Endothelial cell of umbilical vein (primary cell): ENCODE measurements around the gene SNX22. TPM values are rescaled to one million over a fixed set of nuclear protein-coding genes. Genes with fewer than 3 reads are reported as not detected.

Experiments used
- BruUV-seq: library from RNA; stranded (reverse); fragments of 400-500 nt; replicated peaks from 2 replicates; lab custom pipeline; 2021; lab: Mats Ljungman, UMichigan
- CTCF ChIA-PET: fragments of 300-600, 350-600 bp; sonication (Branson Sonifier 250); formaldehyde crosslinking; loops from one replicate; lab custom pipeline; 2021; ENCODE audit warnings: antibody characterized with exemption, inconsistent platforms; lab: Charles Lee
- POLR2A ChIA-PET: fragments of 300-600, 350-600 bp; sonication (Branson Sonifier 250); formaldehyde crosslinking; loops from one replicate; lab custom pipeline; 2021; ENCODE audit warnings: antibody characterized with exemption, inconsistent platforms; lab: Charles Lee
- DNase-seq: peaks from one replicate; pipeline ENCODE4 v3.0.0-alpha.2; 2011; ENCODE audit warnings: low read depth, low spot score
- FAIRE-seq: peaks from 2 replicates; lab custom pipeline; 2011; peaks lifted over from hg19 to GRCh38; lab: Jason Lieb, UNC
- H2AFZ ChIP-seq: 2 replicates; pipeline ENCODE4 v1.6.0; 2012; ENCODE audit warnings: low read depth, low read length, control low read depth, inconsistent platforms
- H3K27ac ChIP-seq: 2 replicates; pipeline ENCODE4 v1.5.1; 2011; ENCODE audit warnings: low read depth, mild to moderate bottlenecking, control low read depth, low read length, moderate library complexity; ENCODE audit not compliant: insufficient read depth
- H3K27me3 ChIP-seq, 2 experiments: 2 replicates each; pipeline versions ENCODE4 v1.6.0 to v1.6.1; 2011; ENCODE audit warnings: low read length in 2 of 2, mixed read lengths in 1 of 2; ENCODE audit not compliant: control insufficient read depth in 2 of 2, insufficient read depth in 2 of 2
- H3K36me3 ChIP-seq, 2 experiments: 2 replicates in 1 of 2; 3 replicates in 1 of 2; pipeline ENCODE4 v1.5.1; 2011; ENCODE audit warnings: low read length in 2 of 2, mild to moderate bottlenecking in 1 of 2, moderate library complexity in 1 of 2; ENCODE audit not compliant: control insufficient read depth in 2 of 2, insufficient read depth in 2 of 2; ENCODE audit errors: extremely low read depth in 1 of 2
- H3K4me1 ChIP-seq: 3 replicates; pipeline ENCODE4 v1.5.1; 2011; ENCODE audit warnings: mild to moderate bottlenecking, low read length; ENCODE audit not compliant: control insufficient read depth, insufficient read depth; ENCODE audit errors: extremely low read depth
- H3K4me2 ChIP-seq: 2 replicates; pipeline ENCODE4 v1.6.1; 2011; ENCODE audit warnings: low read length, control low read depth, mixed read lengths; ENCODE audit not compliant: insufficient read depth
- H3K4me3 ChIP-seq, 3 experiments: fragments of 200-600 bp in 1 of 3; sonication (generic), shearing (Covaris generic) in 1 of 3; replicated peaks in 1 of 3; 2 replicates each; pipeline ENCODE4 v1.5.1; 2011 to 2016; ENCODE audit warnings: control low read depth in 3 of 3, low read length in 3 of 3, mild to moderate bottlenecking in 2 of 3, inconsistent platforms in 1 of 3, low read depth in 1 of 3, moderate library complexity in 1 of 3; ENCODE audit not compliant: insufficient read depth in 1 of 3
- H3K79me2 ChIP-seq: 2 replicates; pipeline ENCODE4 v1.6.0; 2012; ENCODE audit warnings: low read length, inconsistent platforms; ENCODE audit not compliant: control insufficient read depth, insufficient read depth
- H3K9ac ChIP-seq: replicated peaks from 2 replicates; pipeline ENCODE3; 2011; ENCODE audit warnings: low read length, control low read depth; ENCODE audit not compliant: insufficient read depth; ENCODE audit errors: extremely low read depth
- H3K9me1 ChIP-seq: replicated peaks from 3 replicates; pipeline ENCODE4 v1.6.0; 2011; ENCODE audit warnings: mild to moderate bottlenecking, low read length; ENCODE audit not compliant: control insufficient read depth, insufficient read depth; ENCODE audit errors: extremely low read depth
- H3K9me3 ChIP-seq: replicated peaks from 2 replicates; pipeline ENCODE4 v1.5.1; 2012; ENCODE audit warnings: low read length, inconsistent platforms; ENCODE audit not compliant: control insufficient read depth, insufficient read depth
- H4K20me1 ChIP-seq: replicated peaks from 2 replicates; pipeline ENCODE3; 2011; ENCODE audit warnings: mild to moderate bottlenecking, low read length; ENCODE audit not compliant: control insufficient read depth, insufficient read depth; ENCODE audit errors: extremely low read depth
- EZH2 ChIP-seq: IDR thresholded peaks from 2 replicates; pipeline ENCODE4 v1.6.1; 2012; ENCODE audit warnings: borderline replicate concordance, low read depth, mild to moderate bottlenecking, moderate library complexity, low read length, inconsistent platforms; ENCODE audit not compliant: severe bottlenecking
- FOS ChIP-seq: IDR thresholded peaks from 2 replicates; pipeline ENCODE4 v1.6.1; 2011; ENCODE audit warnings: mild to moderate bottlenecking, low read length, moderate library complexity, borderline replicate concordance; ENCODE audit not compliant: insufficient read depth
- GATA2 ChIP-seq: IDR thresholded peaks from 2 replicates; pipeline ENCODE4 v1.7.0; 2011; ENCODE audit warnings: low read depth, mild to moderate bottlenecking, moderate library complexity, mixed read lengths, low read length; ENCODE audit not compliant: insufficient read length, insufficient read depth
- JUN ChIP-seq: IDR thresholded peaks from 2 replicates; pipeline ENCODE4 v1.6.1; 2011; ENCODE audit warnings: borderline replicate concordance, low read depth; ENCODE audit not compliant: insufficient read length, insufficient read depth
- MYC ChIP-seq: IDR thresholded peaks from one replicate; pipeline ENCODE4 v1.6.1; 2011; ENCODE audit warnings: mild to moderate bottlenecking, low read depth, low read length
- POLR2A ChIP-seq: IDR thresholded peaks from 2 replicates; pipeline ENCODE4 v1.6.1; 2012; ENCODE audit warnings: low read depth, mild to moderate bottlenecking, control low read depth, low read length
- POLR2AphosphoS5 ChIP-seq: IDR thresholded peaks from 2 replicates; pipeline ENCODE4 v1.6.1; 2012; ENCODE audit warnings: low read depth, mild to moderate bottlenecking, control low read depth, low read length, moderate library complexity; ENCODE audit not compliant: insufficient read depth
- dilution Hi-C: fragments of 300-500 bp; cut with MboI; formaldehyde crosslinking; loops from one replicate; pipeline ENCODE4 v1.15.0; 2019; ENCODE audit warnings: low sequenced_read_pairs; ENCODE audit not compliant: extremely low pct_ligation_motif_present
- intact Hi-C: fragments of 100-400 bp; cut with micrococcal nuclease; formaldehyde crosslinking; loops from one replicate; pipeline ENCODE4 v1.10.0; 2022
- polyA plus RNA-seq, 4 experiments: library from polyadenylated mRNA; depleted of rRNA in 3 of 4; stranded (reverse) in 3 of 4; unstranded in 1 of 4; fragments of >200 nt; gene quantifications; 2 replicates each; pipeline versions ENCODE4 v1.2.1 to v1.2.3, GENCODE V29; 2011 to 2012; ENCODE audit warnings: missing spikeins in 1 of 4
- total RNA-seq: library from RNA; stranded (reverse); gene quantifications from 2 replicates; pipeline ENCODE4 v1.2.3, GENCODE V29; 2021
- TF ChIP-seq, protein P1 (sequence below), 2 donors: IDR thresholded peaks; 1 replicate in 1 of 2; 2 replicates in 1 of 2; pipeline ENCODE4 v1.5.1; 2011; ENCODE audit warnings: low read length in 2 of 2, mild to moderate bottlenecking in 2 of 2, moderate library complexity in 2 of 2, control low read depth in 1 of 2, inconsistent platforms in 1 of 2, low read depth in 1 of 2; ENCODE audit not compliant: insufficient read depth in 1 of 2; ENCODE audit errors: extremely low read depth in 1 of 2
- TF ChIP-seq, protein P2 (sequence below): IDR thresholded peaks from 2 replicates; pipeline ENCODE4 v1.6.1; 2011; ENCODE audit not compliant: insufficient read depth, insufficient read length

SNX22 gene
- total and polyA plus RNA-seq, 2 donors (not counting 3 experiments of a cell fraction or from before 2014, with no cell fraction given): 0.14 to 0.73 TPM

DNA sequence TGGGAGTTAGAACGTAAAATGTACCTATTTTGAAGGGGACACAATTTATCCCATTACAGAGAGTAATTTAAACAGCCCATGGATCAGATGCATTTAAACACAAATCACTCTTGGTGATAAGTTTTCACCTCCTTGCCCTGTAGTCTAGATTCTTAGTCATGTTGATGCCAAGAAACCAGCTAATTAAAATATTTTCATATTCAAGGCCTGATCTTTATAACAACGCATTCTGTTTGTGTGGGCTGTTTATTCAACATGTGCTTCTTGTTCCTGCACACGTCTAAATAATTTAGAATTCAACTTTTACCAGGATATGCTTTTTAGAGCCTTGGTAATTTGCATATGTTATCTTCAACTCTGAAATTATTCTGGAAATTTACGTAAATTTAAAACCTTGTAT, 29.9 kb upstream of the SNX22 start:
- Histone ChIP-seq H4K20me1 (no peaks in the 10 kb centered on the region), H3K36me3 (peaks cover 18 to 21% of the 10 kb centered on the region in 2 experiments), H3K27me3 (no peaks in the 10 kb centered on the region), H2AFZ (no peak overlapping the region), H3K9me3 (no peaks in the 10 kb centered on the region), H3K9me1 (no peaks in the 10 kb centered on the region), H3K4me1 (no peaks in the 10 kb centered on the region), H3K27ac (no peak overlapping the region), H3K79me2 (no peaks in the 10 kb centered on the region), H3K4me3 (no peak overlapping the region), H3K4me2 (no peak overlapping the region), H3K9ac (no peak overlapping the region)
- DNase-seq: no peak
- ChIA-PET CTCF (no interaction called here), POLR2A (no interaction called here)
- FAIRE-seq: no peak
- no TSS peak for BruUV-seq
- TF ChIP-seq GATA2: no peak
- intact Hi-C loops: no loop called here
- dilution Hi-C loops: no loop called here

DNA sequence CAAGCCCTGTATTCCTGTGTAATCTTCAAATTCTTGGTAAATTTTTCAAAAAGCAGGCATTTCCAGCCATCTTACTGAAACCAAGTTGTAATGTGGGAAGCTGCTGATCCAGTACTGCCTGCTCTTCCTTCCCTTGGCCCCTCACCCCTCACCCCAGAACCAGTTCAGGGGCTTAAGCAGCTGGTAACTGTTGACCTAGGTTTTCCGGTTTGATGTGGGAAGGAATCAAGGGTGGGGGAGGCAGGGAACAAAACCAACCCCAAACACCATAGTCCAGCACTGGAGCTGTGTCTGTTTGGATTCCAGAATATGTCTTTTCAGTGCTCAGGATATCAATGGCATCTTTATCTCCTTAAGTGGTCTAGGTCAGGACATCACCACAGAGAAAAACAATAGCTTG, 29.1 kb upstream of the SNX22 start:
- peaks cover 18 to 22% of the 10 kb centered on the region in 2 experiments for H3K36me3 ChIP-seq
- FAIRE-seq: no peak
- H3K9me3 ChIP-seq: no peaks in the 10 kb centered on the region
- TF ChIP-seq, protein P1, sequence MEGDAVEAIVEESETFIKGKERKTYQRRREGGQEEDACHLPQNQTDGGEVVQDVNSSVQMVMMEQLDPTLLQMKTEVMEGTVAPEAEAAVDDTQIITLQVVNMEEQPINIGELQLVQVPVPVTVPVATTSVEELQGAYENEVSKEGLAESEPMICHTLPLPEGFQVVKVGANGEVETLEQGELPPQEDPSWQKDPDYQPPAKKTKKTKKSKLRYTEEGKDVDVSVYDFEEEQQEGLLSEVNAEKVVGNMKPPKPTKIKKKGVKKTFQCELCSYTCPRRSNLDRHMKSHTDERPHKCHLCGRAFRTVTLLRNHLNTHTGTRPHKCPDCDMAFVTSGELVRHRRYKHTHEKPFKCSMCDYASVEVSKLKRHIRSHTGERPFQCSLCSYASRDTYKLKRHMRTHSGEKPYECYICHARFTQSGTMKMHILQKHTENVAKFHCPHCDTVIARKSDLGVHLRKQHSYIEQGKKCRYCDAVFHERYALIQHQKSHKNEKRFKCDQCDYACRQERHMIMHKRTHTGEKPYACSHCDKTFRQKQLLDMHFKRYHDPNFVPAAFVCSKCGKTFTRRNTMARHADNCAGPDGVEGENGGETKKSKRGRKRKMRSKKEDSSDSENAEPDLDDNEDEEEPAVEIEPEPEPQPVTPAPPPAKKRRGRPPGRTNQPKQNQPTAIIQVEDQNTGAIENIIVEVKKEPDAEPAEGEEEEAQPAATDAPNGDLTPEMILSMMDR (IDR thresholded peaks at IDR 0.05; ENCODE audit: extremely low read depth in 1 of 2, insufficient read depth in 1 of 2, low read depth in 1 of 2, low read length in 2 of 2): no peak
- no peak for TF ChIP-seq MYC
- TF ChIP-seq JUN: no peak
- no peak for TF ChIP-seq FOS
- TF ChIP-seq POLR2AphosphoS5: no peak
- no peak for TF ChIP-seq POLR2A
- no peak for TF ChIP-seq EZH2
- TF ChIP-seq, protein P2, sequence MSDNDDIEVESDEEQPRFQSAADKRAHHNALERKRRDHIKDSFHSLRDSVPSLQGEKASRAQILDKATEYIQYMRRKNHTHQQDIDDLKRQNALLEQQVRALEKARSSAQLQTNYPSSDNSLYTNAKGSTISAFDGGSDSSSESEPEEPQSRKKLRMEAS: no peak
- TF ChIP-seq GATA2: no peak
- ChIA-PET CTCF (interaction anchor here (1.1 kb wide), 1 partner anchor 9 kb away, joined by 5 read pairs; no protein-coding TSS in a partner anchor), POLR2A (interaction anchor here (0.5 kb wide), 1 partner anchor 13 kb away, joined by 6 read pairs; no protein-coding TSS in a partner anchor)
- no peak overlapping the region for H3K9ac ChIP-seq
- H3K27me3 ChIP-seq: no peaks in the 10 kb centered on the region
- no peak overlapping the region for H2AFZ ChIP-seq
- H3K4me2 ChIP-seq: no peak overlapping the region
- no peak overlapping the region for H3K27ac ChIP-seq
- no peaks in the 10 kb centered on the region for H3K9me1 ChIP-seq
- H3K4me3 ChIP-seq: no peak overlapping the region
- no peaks in the 10 kb centered on the region for H3K4me1 ChIP-seq
- no TSS peak for BruUV-seq
- no peaks in the 10 kb centered on the region for H3K79me2 ChIP-seq
- intact Hi-C loops (no loop called here), dilution Hi-C loops (no loop called here)
- no peak for DNase-seq
- no peaks in the 10 kb centered on the region for H4K20me1 ChIP-seq
